ENCODE results near the gene RALGAPA2.

Gene RALGAPA2

DNA sequence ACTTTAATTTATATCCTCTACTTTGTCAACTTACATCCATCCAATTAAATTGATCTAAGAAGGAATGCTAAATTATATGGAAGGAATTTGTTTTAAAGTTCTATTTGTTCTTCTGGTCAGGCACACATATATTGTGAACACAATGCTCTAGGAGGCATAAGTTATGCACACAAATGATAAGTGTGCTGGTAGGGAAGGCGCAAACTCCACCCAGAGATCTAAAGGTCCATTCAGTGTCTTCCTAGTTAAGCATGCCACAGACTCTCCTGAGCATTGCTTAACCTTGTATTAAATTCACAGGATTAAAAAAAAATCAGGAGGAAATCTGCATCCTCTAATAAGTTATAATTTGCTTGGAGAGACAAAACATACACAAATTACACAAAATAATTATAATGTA lies 127.3 kb downstream of the RALGAPA2 start:
- Histone ChIP-seq H3K4me1 (ENCODE audit: control insufficient read depth, insufficient read depth, low read length) (peaks cover 3% of the 10 kb centered on the region), H3K4me3 (ENCODE audit: low read depth, low read length) (no peak overlapping the region), H3K27me3 (ENCODE audit: control insufficient read depth, insufficient read depth, low read length) (no peaks in the 10 kb centered on the region), H3K9ac (ENCODE audit: low read depth, low read length) (no peak overlapping the region), H3K36me3 (ENCODE audit: control insufficient read depth, insufficient read depth, low read length) (no peaks in the 10 kb centered on the region), H3K9me3 (ENCODE audit: control insufficient read depth, insufficient read depth, low read length) (no peaks in the 10 kb centered on the region)

DNA sequence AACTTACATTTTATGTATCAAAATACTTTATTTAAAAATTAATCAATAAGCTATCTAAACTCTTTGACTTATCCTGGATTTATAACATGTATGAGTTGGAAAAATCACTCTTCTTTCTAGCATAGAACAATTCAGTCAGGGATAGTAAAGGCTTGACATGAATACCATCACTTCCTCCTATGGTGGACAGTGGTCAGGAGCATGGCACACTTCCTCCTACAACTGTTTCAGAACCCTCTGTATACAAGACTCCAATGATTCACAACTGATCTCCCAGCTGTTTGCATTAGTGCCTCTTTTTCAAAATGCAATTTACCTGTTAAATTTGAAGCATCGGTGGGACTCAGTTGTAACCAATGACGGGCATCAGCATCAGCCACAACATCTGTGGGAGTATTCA lies 129.7 kb downstream of the RALGAPA2 start:
- Histone ChIP-seq H3K36me3 (ENCODE audit: control insufficient read depth, insufficient read depth, low read length) (no peaks in the 10 kb centered on the region), H3K4me1 (ENCODE audit: control insufficient read depth, insufficient read depth, low read length) (peaks cover 3% of the 10 kb centered on the region), H3K9ac (ENCODE audit: low read depth, low read length) (no peak overlapping the region), H3K4me3 (ENCODE audit: low read depth, low read length) (no peak overlapping the region), H3K9me3 (ENCODE audit: control insufficient read depth, insufficient read depth, low read length) (no peaks in the 10 kb centered on the region), H3K27me3 (ENCODE audit: control insufficient read depth, insufficient read depth, low read length) (no peaks in the 10 kb centered on the region)

- Histone ChIP-seq H3K27me3 (ENCODE audit: control insufficient read depth, insufficient read depth, low read length) (no peaks in the 10 kb centered on the region), H3K9ac (ENCODE audit: low read depth, low read length) (no peak overlapping the region), H3K36me3 (ENCODE audit: control insufficient read depth, insufficient read depth, low read length) (no peaks in the 10 kb centered on the region), H3K9me3 (ENCODE audit: control insufficient read depth, insufficient read depth, low read length) (no peaks in the 10 kb centered on the region), H3K4me3 (ENCODE audit: low read depth, low read length) (no peak overlapping the region), H3K4me1 (ENCODE audit: control insufficient read depth, insufficient read depth, low read length) (peaks cover 3% of the 10 kb centered on the region)
Measured at GRCh38 chr20:20580139-20580538, 132.3 kb downstream of the RALGAPA2 start.

DNA sequence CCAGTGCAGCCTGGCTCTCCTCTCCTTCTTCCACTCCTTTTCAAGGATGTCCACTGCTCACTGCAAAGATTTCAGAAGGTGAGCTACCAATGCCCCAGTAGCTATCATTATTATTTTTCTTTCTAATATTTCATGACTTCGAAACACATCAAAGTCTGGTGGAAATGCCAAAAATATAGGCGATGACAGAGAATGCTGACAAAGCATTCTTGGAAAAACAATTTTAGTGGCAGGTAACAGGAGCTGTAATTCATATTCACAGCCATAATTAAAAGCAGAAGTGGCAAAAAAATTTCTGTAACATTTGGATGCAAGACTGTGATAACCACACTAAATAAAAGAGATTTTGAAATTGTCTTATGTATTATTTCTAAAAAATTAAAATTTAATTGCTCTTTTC lies 133.6 kb downstream of the RALGAPA2 start:
- no peaks in the 10 kb centered on the region for H3K9me3 ChIP-seq (ENCODE audit: control insufficient read depth, insufficient read depth, low read length)

GRCh38 chr20:20573797-20574196 lies 138.6 kb downstream of the RALGAPA2 start:
- Histone ChIP-seq H3K4me1 (ENCODE audit: control insufficient read depth, insufficient read depth, low read length) (no peaks in the 10 kb centered on the region), H3K4me3 (ENCODE audit: low read depth, low read length) (no peak overlapping the region), H3K27me3 (ENCODE audit: control insufficient read depth, insufficient read depth, low read length) (no peaks in the 10 kb centered on the region), H3K36me3 (ENCODE audit: control insufficient read depth, insufficient read depth, low read length) (no peaks in the 10 kb centered on the region), H3K9me3 (ENCODE audit: control insufficient read depth, insufficient read depth, low read length) (no peaks in the 10 kb centered on the region), H3K9ac (ENCODE audit: low read depth, low read length) (no peak overlapping the region)

More for the DNA sequence above, 133.6 kb downstream of the RALGAPA2 start:
- H3K4me3 ChIP-seq (ENCODE audit: low read depth, low read length) = no peak overlapping the region
- no peak overlapping the region for H3K9ac ChIP-seq (ENCODE audit: low read depth, low read length)
- H3K4me1 ChIP-seq (ENCODE audit: control insufficient read depth, insufficient read depth, low read length) = peaks cover 3% of the 10 kb centered on the region
- no peaks in the 10 kb centered on the region for H3K36me3 ChIP-seq (ENCODE audit: control insufficient read depth, insufficient read depth, low read length)
- H3K27me3 ChIP-seq (ENCODE audit: control insufficient read depth, insufficient read depth, low read length) = no peaks in the 10 kb centered on the region

GRCh38 chr20:20571068-20571780 lies 141.2 kb downstream of the RALGAPA2 start:
- Histone ChIP-seq H3K36me3 (ENCODE audit: control insufficient read depth, insufficient read depth, low read length) (no peaks in the 10 kb centered on the region), H3K27me3 (ENCODE audit: control insufficient read depth, insufficient read depth, low read length) (no peaks in the 10 kb centered on the region), H3K9me3 (ENCODE audit: control insufficient read depth, insufficient read depth, low read length) (no peaks in the 10 kb centered on the region), H3K9ac (ENCODE audit: low read depth, low read length) (no peak overlapping the region), H3K4me3 (ENCODE audit: low read depth, low read length) (no peak overlapping the region), H3K4me1 (ENCODE audit: control insufficient read depth, insufficient read depth, low read length) (no peaks in the 10 kb centered on the region)

DNA sequence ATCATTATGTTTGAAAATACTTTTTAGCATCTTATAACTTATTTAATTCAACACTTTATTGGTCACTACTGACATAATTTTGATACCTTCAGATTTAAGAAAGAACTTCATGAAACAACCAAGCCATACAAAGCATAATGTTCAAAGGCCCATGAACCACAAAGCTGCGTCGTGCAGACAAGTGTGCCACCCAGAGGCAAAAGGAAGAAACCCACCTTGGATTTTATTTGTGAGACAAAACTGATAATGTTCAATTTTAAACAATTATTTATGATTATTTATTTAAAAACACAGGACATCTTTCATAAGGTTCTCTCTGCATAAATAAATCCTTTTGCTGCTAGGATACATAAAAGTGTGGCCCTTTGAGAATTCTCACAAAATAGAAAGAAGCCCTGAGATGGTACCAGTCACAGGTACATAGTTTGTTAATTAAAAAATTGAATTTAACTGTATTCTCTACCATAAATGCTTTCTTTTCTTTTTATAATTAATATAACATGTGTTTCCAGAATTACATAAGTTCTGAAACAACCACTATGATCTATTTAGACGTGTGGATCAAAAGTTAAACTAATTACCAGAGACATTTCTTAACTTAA lies 143.7 kb downstream of the RALGAPA2 start:
- Histone ChIP-seq H3K9me3 (ENCODE audit: control insufficient read depth, insufficient read depth, low read length) (no peaks in the 10 kb centered on the region), H3K36me3 (ENCODE audit: control insufficient read depth, insufficient read depth, low read length) (no peaks in the 10 kb centered on the region), H3K4me3 (ENCODE audit: low read depth, low read length) (no peak overlapping the region), H3K9ac (ENCODE audit: low read depth, low read length) (no peak overlapping the region), H3K27me3 (ENCODE audit: control insufficient read depth, insufficient read depth, low read length) (no peaks in the 10 kb centered on the region), H3K4me1 (ENCODE audit: control insufficient read depth, insufficient read depth, low read length) (no peaks in the 10 kb centered on the region)

DNA sequence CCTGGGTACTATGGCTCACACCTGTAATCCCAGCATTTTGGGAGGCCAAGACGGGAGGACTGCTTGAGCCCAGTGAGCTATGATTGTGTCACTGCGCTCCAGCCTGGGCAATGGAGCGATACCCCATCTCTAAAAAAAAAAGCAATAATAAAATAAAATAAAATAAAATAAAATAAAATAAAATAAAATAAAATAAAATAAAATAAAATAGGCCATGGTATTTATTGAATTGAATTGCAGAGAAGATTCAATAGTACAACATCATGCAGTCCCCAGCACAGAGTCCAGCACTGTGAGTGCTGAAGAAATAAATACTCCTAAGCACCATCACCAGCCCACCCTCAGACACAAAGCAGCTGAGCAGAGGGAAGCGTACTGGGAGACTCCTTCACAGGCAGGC lies 144.7 kb downstream of the RALGAPA2 start:
- Histone ChIP-seq H3K36me3 (ENCODE audit: control insufficient read depth, insufficient read depth, low read length) (no peaks in the 10 kb centered on the region), H3K27me3 (ENCODE audit: control insufficient read depth, insufficient read depth, low read length) (no peaks in the 10 kb centered on the region), H3K4me3 (ENCODE audit: low read depth, low read length) (no peak overlapping the region), H3K9ac (ENCODE audit: low read depth, low read length) (no peak overlapping the region), H3K4me1 (ENCODE audit: control insufficient read depth, insufficient read depth, low read length) (no peaks in the 10 kb centered on the region), H3K9me3 (ENCODE audit: control insufficient read depth, insufficient read depth, low read length) (no peaks in the 10 kb centered on the region)

DNA sequence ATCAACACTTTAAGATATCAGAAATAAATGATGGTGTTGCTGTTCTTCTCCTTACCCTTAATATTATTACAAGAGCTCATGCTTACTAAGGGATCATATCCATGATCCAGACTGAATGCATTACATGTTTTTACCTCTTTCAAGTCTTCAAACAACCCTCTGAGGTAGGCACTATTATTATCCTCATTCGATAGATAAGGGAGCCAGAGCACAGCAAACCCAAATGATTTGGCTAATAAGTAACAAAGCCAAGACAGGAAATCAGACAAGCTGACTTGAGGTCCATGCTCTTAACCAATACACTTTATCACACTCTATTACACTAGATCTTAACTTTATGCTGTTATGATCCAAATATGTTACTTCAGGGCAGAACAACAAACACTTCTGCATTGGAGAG lies 145.9 kb downstream of the RALGAPA2 start:
- H3K27me3 ChIP-seq (ENCODE audit: control insufficient read depth, insufficient read depth, low read length) = no peaks in the 10 kb centered on the region
- H3K36me3 ChIP-seq (ENCODE audit: control insufficient read depth, insufficient read depth, low read length) = no peaks in the 10 kb centered on the region
- no peaks in the 10 kb centered on the region for H3K4me1 ChIP-seq (ENCODE audit: control insufficient read depth, insufficient read depth, low read length)
- H3K9me3 ChIP-seq (ENCODE audit: control insufficient read depth, insufficient read depth, low read length) = no peaks in the 10 kb centered on the region
- no peak overlapping the region for H3K9ac ChIP-seq (ENCODE audit: low read depth, low read length)
- H3K4me3 ChIP-seq (ENCODE audit: low read depth, low read length) = no peak overlapping the region

- no peaks in the 10 kb centered on the region for H3K4me1 ChIP-seq (ENCODE audit: control insufficient read depth, insufficient read depth, low read length)
- H3K9me3 ChIP-seq (ENCODE audit: control insufficient read depth, insufficient read depth, low read length) = no peaks in the 10 kb centered on the region
- no peaks in the 10 kb centered on the region for H3K27me3 ChIP-seq (ENCODE audit: control insufficient read depth, insufficient read depth, low read length)
- H3K9ac ChIP-seq (ENCODE audit: low read depth, low read length) = no peak overlapping the region
- no peaks in the 10 kb centered on the region for H3K36me3 ChIP-seq (ENCODE audit: control insufficient read depth, insufficient read depth, low read length)
- H3K4me3 ChIP-seq (ENCODE audit: low read depth, low read length) = no peak overlapping the region
Measured at GRCh38 chr20:20564279-20564678, 148.2 kb downstream of the RALGAPA2 start.

GRCh38 chr20:20562507-20562906 lies 149.9 kb downstream of the RALGAPA2 start:
- no peaks in the 10 kb centered on the region for H3K4me1 ChIP-seq (ENCODE audit: control insufficient read depth, insufficient read depth, low read length)
- no peaks in the 10 kb centered on the region for H3K27me3 ChIP-seq (ENCODE audit: control insufficient read depth, insufficient read depth, low read length)
- no peaks in the 10 kb centered on the region for H3K36me3 ChIP-seq (ENCODE audit: control insufficient read depth, insufficient read depth, low read length)
- H3K4me3 ChIP-seq (ENCODE audit: low read depth, low read length) = no peak overlapping the region
- H3K9me3 ChIP-seq (ENCODE audit: control insufficient read depth, insufficient read depth, low read length) = no peaks in the 10 kb centered on the region
- no peak overlapping the region for H3K9ac ChIP-seq (ENCODE audit: low read depth, low read length)

DNA sequence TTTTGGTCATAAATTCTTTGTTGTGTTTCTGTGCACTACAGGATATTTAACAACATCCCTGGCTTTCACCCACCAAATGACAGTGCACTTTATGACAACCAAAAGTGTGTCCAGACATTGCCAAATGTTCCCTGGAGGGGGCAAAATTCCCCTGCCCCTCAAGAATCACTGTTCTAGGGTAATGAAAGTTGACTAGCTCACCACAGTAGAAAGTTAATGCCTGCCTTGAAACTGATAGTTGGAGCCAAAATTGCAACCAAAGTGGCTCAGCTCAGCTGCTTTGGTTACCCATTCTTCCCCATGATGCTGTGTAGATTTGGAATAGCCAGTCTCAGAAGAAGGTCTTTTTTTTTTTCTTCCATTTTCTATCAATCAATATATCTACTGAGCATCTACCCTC lies 150.6 kb downstream of the RALGAPA2 start:
- Histone ChIP-seq H3K9me3 (ENCODE audit: control insufficient read depth, insufficient read depth, low read length) (no peaks in the 10 kb centered on the region), H3K4me1 (ENCODE audit: control insufficient read depth, insufficient read depth, low read length) (no peaks in the 10 kb centered on the region), H3K4me3 (ENCODE audit: low read depth, low read length) (no peak overlapping the region), H3K9ac (ENCODE audit: low read depth, low read length) (no peak overlapping the region), H3K36me3 (ENCODE audit: control insufficient read depth, insufficient read depth, low read length) (no peaks in the 10 kb centered on the region), H3K27me3 (ENCODE audit: control insufficient read depth, insufficient read depth, low read length) (no peaks in the 10 kb centered on the region)
